GM21576 (cell line): Measurements from ENCODE around the gene C4BPA.

ENCODE experiments used
- ATAC-seq: cut with Tn5 transposase; IDR thresholded peaks from one replicate; pipeline ENCODE4 v1.9.1; 2021; ENCODE audit warnings: mild to moderate bottlenecking, moderate library complexity; ENCODE audit not compliant: unreplicated experiment

The C4BPA gene

GRCh38 chr1:207112616-207113296, 8.7 kb downstream of the C4BPA start:
- ATAC-seq, result no peak

- ATAC-seq, result no peak
Measured at GRCh38 chr1:207115269-207115668, 11.2 kb downstream of the C4BPA start.

- no peak for ATAC-seq
Measured at GRCh38 chr1:207124389-207124788, 20.4 kb downstream of the C4BPA start.

DNA sequence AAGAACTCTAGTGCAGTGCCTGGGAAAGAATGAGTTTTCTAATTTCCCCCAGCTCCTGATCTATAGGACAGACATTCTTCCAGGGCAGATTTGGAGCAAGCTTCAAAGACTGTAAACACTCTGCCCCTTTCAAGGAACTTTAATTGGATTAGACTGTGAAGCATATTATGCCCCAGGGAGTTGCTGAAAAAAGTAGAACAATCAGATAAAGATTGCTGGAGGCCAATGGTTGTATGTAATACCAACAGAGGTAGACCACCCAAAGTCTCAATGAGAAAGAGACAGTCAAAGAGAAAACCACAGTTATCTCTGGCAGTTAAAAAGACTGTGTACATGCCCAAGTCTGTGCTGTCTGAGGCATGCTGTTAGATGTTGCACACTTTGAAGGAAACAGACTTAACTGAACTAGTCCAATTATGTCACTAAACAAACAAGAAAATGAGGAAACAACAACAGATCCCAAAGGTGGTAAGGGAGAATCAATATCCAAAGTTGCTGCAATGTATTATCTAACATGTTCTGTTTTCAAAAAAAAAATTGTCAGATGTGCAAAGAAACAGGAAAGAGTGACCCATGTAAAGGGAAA, 24.4 kb downstream of the C4BPA start:
- ATAC-seq, result no peak

GRCh38 chr1:207129053-207129452, 25.0 kb downstream of the C4BPA start:
- ATAC-seq, result no peak

DNA sequence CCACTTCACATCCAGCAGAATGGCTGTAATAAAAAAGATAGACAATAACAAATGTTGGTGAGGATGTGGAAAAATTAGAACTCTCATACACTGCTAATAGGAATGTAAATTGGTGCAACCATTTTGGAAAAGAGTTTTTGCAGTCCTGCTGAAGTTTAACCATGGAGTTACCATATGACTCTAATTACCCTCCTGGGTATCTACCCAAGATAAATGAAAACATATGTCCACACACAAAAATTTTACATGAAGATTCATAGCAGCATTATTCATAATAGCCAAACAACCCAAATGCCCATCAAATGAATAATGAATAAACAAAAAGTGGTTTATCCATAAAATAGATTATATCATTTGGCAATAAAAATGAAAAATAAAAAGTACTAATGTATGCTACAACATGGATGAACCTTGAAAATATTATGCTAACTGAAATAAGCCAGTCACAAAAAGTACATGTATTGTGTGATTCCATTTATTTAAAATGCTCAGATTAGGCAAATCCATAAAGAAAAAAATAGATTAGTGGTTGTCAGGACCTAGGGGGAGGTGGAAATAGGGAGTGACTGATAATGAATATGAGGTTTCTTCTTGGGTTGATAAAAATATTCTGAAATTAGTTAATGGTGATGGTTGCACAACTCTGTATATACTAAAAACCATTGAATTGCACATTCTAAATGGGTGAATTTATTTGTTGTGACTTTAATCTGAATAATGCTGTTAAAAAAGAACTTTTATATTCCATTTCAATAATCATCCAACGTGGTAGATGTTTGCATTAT, 26.4 kb downstream of the C4BPA start:
- ATAC-seq, result no peak

- ATAC-seq, result no peak
Measured at GRCh38 chr1:207131163-207131562, 27.1 kb downstream of the C4BPA start.

DNA sequence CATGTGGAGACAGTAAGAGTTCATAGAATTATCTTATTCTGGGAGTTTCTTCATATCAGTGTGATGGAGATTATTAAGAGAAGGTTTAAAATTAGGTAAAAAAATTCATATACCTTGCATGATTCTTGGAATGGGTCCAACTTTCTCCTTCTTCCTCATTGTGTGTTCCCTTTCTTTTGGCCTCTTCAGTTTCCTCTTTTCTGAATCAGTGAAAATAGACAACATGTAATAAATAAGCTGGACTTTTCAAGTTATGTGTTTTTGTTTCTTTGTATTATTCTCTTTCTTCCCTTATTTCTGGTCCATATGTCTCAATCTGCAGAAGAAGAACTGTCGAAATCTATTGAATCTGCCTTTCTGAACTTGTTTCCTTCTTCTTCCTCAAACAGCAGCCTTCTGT, 30.5 kb downstream of the C4BPA start:
- no peak for ATAC-seq

- ATAC-seq, result no peak
Measured at GRCh38 chr1:207139616-207140015, 35.6 kb downstream of the C4BPA start.

GRCh38 chr1:207140536-207140935, 36.5 kb downstream of the C4BPA start:
- no peak for ATAC-seq

- no peak for ATAC-seq
Measured at GRCh38 chr1:207145401-207146058, 41.5 kb downstream of the C4BPA start.

DNA sequence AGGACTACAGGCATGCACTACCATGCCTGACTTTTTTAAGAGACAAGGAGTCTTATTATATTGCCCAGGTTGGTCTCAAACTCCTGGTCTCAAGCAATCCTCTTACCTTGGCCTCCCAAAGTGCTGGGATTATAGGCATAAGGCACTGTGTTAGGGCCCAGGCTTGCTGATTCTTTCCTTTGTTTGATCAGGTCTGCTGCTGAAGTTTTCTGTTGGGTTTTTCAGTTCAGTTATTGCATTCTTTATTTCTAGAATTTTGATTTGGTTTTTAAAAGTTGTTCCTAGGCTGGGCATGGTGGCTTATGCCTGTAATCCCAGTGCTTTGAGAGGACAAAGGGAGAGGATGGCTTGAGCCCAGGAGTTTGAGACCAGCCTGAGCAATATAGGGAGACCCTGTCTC, 47.9 kb downstream of the C4BPA start:
- ATAC-seq, result no peak

GRCh38 chr1:207152792-207153468, 48.9 kb downstream of the C4BPA start:
- no peak for ATAC-seq

GRCh38 chr1:207155028-207155427, 51.0 kb downstream of the C4BPA start:
- ATAC-seq, result no peak

GRCh38 chr1:207156095-207156494, 52.1 kb downstream of the C4BPA start:
- ATAC-seq, result no peak

- no peak for ATAC-seq
Measured at GRCh38 chr1:207156826-207157225, 52.8 kb downstream of the C4BPA start.

GRCh38 chr1:207164086-207164485, 60.1 kb downstream of the C4BPA start:
- no peak for ATAC-seq

DNA sequence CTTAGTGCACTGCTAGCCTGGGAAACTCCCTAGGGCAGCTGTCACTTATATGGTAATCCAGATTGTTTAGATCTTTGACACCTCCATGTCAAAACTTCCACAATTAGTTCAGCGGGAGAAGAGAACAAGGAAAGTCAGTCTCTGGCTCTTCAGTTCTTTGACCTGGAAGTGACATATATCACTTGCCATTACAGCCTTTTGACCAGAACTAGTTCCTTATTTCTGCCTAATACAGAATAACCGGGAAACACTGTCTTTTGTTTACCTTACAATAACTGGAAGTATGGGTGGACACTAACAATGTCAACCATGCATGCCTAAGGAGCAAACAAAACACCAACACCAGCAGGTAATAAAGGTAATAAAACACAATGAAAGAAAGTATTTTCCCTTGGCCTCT, 68.3 kb downstream of the C4BPA start:
- no peak for ATAC-seq

DNA sequence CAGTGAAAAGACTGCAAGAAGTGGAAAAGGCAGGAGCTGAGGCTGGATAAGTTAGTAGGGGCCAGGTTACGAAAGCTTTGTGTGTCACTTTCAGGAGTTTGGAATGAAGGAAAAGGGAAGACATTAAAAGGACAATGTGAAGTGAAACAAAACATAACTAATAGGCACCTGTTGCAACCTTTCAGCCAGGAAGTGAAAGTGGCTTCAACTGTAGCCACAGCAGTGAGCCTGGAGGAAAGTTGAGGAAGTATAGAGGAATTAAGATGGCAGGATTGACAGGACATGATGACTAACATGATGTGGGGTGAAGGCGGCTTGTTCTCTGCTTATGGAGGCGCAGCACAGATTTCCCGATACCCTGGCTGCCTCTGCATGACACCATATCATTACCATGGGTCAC, 68.9 kb downstream of the C4BPA start:
- ATAC-seq, result no peak

- ATAC-seq, result no peak
Measured at GRCh38 chr1:207173396-207173795, 69.4 kb downstream of the C4BPA start.

DNA sequence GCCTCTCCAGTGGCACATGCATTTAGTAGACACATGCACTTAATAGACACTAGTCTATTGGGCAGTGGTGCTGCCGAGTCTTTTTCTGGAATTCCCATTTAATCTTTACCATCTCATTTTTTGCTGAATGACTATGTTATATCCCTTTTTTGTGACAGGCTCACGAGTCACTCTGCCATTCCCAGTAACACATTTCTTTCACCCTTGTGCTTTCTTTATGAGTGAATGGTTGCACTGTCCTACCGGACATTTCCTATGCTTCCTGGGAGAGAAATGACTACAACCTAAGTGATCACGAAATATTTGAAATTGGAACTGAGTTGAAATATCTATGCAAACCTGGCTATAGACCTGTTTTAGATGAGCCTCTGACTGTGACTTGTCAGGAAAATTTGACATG, 70.9 kb downstream of the C4BPA start:
- no peak for ATAC-seq
